AG09309 (cell line): Measurements from ENCODE around the gene MINDY1.

ENCODE experiments used
- DNase-seq: peaks from one replicate; pipeline ENCODE4 v3.0.0-alpha.2; 2010; ENCODE audit warnings: low read depth
- H3K4me3 ChIP-seq: 2 replicates; pipeline ENCODE4 v1.5.1; 2011; ENCODE audit warnings: mild to moderate bottlenecking, low read depth, low read length, moderate library complexity; ENCODE audit not compliant: control insufficient read depth
- CTCF ChIP-seq: IDR thresholded peaks from 2 replicates; pipeline ENCODE4 v1.5.1; 2011; ENCODE audit warnings: mild to moderate bottlenecking, low read depth, low read length, inconsistent platforms; ENCODE audit not compliant: insufficient read depth, control insufficient read depth; ENCODE audit errors: missing control alignments

MINDY1 gene

GRCh38 chr1:151008244-151009205 lies 1.8 kb upstream of the MINDY1 start, which contains the start of gene PRUNE1:
PRUNE1 (plus strand) TSS chr1:151008449; CDS start chr1:151008633, 184 bp downstream.
- peak; percentile 80 for DNase-seq
- no peak for TF ChIP-seq CTCF
- peak within 1 kb of the TSS; percentile 93 for H3K4me3 ChIP-seq

- peak overlapping the region; percentile 93 for H3K4me3 ChIP-seq
- TF ChIP-seq CTCF: no peak
- DNase-seq: no peak
These were observed 1.1 kb upstream of the MINDY1 start for GRCh38 chr1:151007853-151008243.

GRCh38 chr1:151005729-151006319 lies 878 bp downstream of the MINDY1 start:
- no peak for DNase-seq
- peak overlapping the region; percentile 54 for H3K4me3 ChIP-seq
- TF ChIP-seq CTCF: no peak

- no peak for TF ChIP-seq CTCF
- DNase-seq: no peak
- no peak overlapping the region for H3K4me3 ChIP-seq
These were observed 3.5 kb downstream of the MINDY1 start for GRCh38 chr1:151003180-151003579.

- H3K4me3 ChIP-seq: no peak overlapping the region
- TF ChIP-seq CTCF: no peak
- DNase-seq: no peak
These were observed 4.1 kb downstream of the MINDY1 start for GRCh38 chr1:151002611-151003010.

- no peak for TF ChIP-seq CTCF
- no peak for DNase-seq
These were observed 4.7 kb downstream of the MINDY1 start for GRCh38 chr1:151002051-151002450.

More at GRCh38 chr1:151002051-151002450, 4.7 kb downstream of the MINDY1 start:
- H3K4me3 ChIP-seq: no peak overlapping the region
